Caco-2 (cell line): Measurements from ENCODE around the gene CACNA2D4. TPM values are rescaled to one million over a fixed set of nuclear protein-coding genes. Genes with fewer than 3 reads are reported as not detected.

Experiments
- BruUV-seq: library from RNA; stranded (reverse); fragments of 400-500 nt; replicated peaks from 2 replicates; lab custom pipeline; 2021; lab: Mats Ljungman, UMichigan
- CTCF ChIA-PET: fragments of 300-600 bp; sonication (Branson Sonifier 250); formaldehyde crosslinking; loops from one replicate; lab custom pipeline; 2022; ENCODE audit warnings: antibody characterized with exemption; lab: Charles Lee
- POLR2A ChIA-PET: fragments of 300-600 bp; sonication (Branson Sonifier 250); formaldehyde crosslinking; loops from one replicate; lab custom pipeline; 2022; ENCODE audit warnings: antibody characterized with exemption; lab: Charles Lee
- DNase-seq, 2 experiments: peaks; one replicate each; pipeline versions ENCODE4 v3.0.0 to v3.0.0-alpha.2; 2020 to 2022
- H3K27me3 ChIP-seq: replicated peaks from 2 replicates; pipeline ENCODE4 v1.6.0; 2011; ENCODE audit warnings: low read length; ENCODE audit not compliant: control insufficient read depth, insufficient read depth
- H3K36me3 ChIP-seq: 2 replicates; pipeline ENCODE4 v1.5.1; 2011; ENCODE audit warnings: low read length; ENCODE audit not compliant: control insufficient read depth, insufficient read depth
- H3K4me1 ChIP-seq: fragments of 250-450 bp; sonication (Bioruptor Pico); 2 replicates; pipeline ENCODE4 v1.5.1; 2020; ENCODE audit warnings: mild to moderate bottlenecking
- H3K4me3 ChIP-seq: 2 replicates; pipeline ENCODE4 v1.5.1; 2011; ENCODE audit warnings: low read depth, mild to moderate bottlenecking, control low read depth, low read length
- H3K9me3 ChIP-seq: fragments of 250-450 bp; sonication (Bioruptor Pico); 2 replicates; pipeline ENCODE4 v1.5.1; 2020; ENCODE audit warnings: mild to moderate bottlenecking, moderate library complexity
- H3K27ac Mint-ChIP-seq: one replicate; pipeline ENCODE4 v1.8.0; 2022; ENCODE audit warnings: mixed read lengths; ENCODE audit not compliant: unreplicated experiment
- H3K27me3 Mint-ChIP-seq: one replicate; pipeline ENCODE4 v1.8.0; 2022; ENCODE audit warnings: mixed read lengths; ENCODE audit not compliant: insufficient read depth, unreplicated experiment
- H3K36me3 Mint-ChIP-seq: one replicate; pipeline ENCODE4 v1.8.0; 2022; ENCODE audit warnings: mild to moderate bottlenecking, mixed read lengths; ENCODE audit not compliant: insufficient read depth, unreplicated experiment
- H3K4me1 Mint-ChIP-seq: one replicate; pipeline ENCODE4 v1.8.0; 2022; ENCODE audit warnings: low read depth, mixed read lengths; ENCODE audit not compliant: unreplicated experiment
- H3K4me3 Mint-ChIP-seq: one replicate; pipeline ENCODE4 v1.8.0; 2022; ENCODE audit warnings: mild to moderate bottlenecking, moderate library complexity, mixed read lengths; ENCODE audit not compliant: unreplicated experiment
- H3K9me3 Mint-ChIP-seq: one replicate; pipeline ENCODE4 v1.8.0; 2022; ENCODE audit warnings: mixed read lengths; ENCODE audit not compliant: unreplicated experiment
- intact Hi-C: fragments of 100-400 bp; cut with micrococcal nuclease; formaldehyde crosslinking; loops from one replicate; pipeline ENCODE4 v1.10.0; 2022; ENCODE audit not compliant: unreplicated experiment
- total RNA-seq: library from RNA; stranded (reverse); gene quantifications from 2 replicates; pipeline ENCODE4 v1.2.3, GENCODE V29; 2022
- TF ChIP-seq, protein P1 (sequence below), 2 experiments: fragments of 200-600 bp in 1 of 2; IDR thresholded peaks; 1 replicate in 1 of 2; 2 replicates in 1 of 2; pipeline versions ENCODE4 v1.5.1 to v1.8.0; 2011 to 2022; ENCODE audit warnings: antibody characterized with exemption in 1 of 2, control low read depth in 1 of 2, inconsistent platforms in 1 of 2, low read depth in 1 of 2, low read length in 1 of 2, mild to moderate bottlenecking in 1 of 2, moderate library complexity in 1 of 2; ENCODE audit not compliant: insufficient read depth in 1 of 2, severe bottlenecking in 1 of 2, unreplicated experiment in 1 of 2

The CACNA2D4 gene
- total RNA-seq, 1 experiment from 2014 or later = 2.2 TPM

DNA sequence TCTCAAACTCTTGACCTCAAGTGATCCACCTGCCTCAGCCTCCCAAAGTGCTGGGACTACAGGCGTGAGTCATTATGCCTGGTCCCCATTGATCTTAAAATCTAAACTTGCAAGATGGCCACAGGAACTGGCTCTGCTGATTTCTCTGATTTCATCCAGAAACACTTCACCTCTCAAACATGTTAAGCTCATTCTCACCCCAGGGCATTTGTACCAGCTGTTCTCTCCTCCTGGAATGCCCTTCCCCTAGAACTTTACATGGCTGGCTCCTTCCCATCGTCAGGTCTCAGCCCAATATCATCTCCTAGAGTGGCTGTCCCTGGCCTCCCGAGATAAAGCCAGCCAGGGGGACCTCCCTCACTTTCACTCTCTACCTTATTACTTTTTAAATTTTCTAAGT is 103.3 kb downstream of the CACNA2D4 start:
- Mint-ChIP-seq H3K36me3 (no peaks in the 10 kb centered on the region), H3K4me1 (peaks cover 13% of the 10 kb centered on the region), H3K27me3 (peaks cover 5% of the 10 kb centered on the region), H3K9me3 (no peaks in the 10 kb centered on the region), H3K27ac (no peak overlapping the region), H3K4me3 (no peak overlapping the region)
- intact Hi-C loops = no loop called here
- no peaks in the 10 kb centered on the region for H3K27me3 ChIP-seq
- POLR2A ChIA-PET = no interaction called here
- BruUV-seq = no TSS peak
- CTCF ChIA-PET = no interaction called here
- H3K4me1 ChIP-seq = peaks cover 26% of the 10 kb centered on the region
- no peak for DNase-seq
- no peaks in the 10 kb centered on the region for H3K36me3 ChIP-seq
- no peak overlapping the region for H3K4me3 ChIP-seq
- TF ChIP-seq, protein P1, sequence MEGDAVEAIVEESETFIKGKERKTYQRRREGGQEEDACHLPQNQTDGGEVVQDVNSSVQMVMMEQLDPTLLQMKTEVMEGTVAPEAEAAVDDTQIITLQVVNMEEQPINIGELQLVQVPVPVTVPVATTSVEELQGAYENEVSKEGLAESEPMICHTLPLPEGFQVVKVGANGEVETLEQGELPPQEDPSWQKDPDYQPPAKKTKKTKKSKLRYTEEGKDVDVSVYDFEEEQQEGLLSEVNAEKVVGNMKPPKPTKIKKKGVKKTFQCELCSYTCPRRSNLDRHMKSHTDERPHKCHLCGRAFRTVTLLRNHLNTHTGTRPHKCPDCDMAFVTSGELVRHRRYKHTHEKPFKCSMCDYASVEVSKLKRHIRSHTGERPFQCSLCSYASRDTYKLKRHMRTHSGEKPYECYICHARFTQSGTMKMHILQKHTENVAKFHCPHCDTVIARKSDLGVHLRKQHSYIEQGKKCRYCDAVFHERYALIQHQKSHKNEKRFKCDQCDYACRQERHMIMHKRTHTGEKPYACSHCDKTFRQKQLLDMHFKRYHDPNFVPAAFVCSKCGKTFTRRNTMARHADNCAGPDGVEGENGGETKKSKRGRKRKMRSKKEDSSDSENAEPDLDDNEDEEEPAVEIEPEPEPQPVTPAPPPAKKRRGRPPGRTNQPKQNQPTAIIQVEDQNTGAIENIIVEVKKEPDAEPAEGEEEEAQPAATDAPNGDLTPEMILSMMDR (IDR thresholded peaks at IDR 0.05; ENCODE audit: insufficient read depth in 1 of 2, low read depth in 1 of 2, low read length in 1 of 2, severe bottlenecking in 1 of 2, unreplicated experiment in 1 of 2) = no peak
- H3K9me3 ChIP-seq = no peaks in the 10 kb centered on the region

DNA sequence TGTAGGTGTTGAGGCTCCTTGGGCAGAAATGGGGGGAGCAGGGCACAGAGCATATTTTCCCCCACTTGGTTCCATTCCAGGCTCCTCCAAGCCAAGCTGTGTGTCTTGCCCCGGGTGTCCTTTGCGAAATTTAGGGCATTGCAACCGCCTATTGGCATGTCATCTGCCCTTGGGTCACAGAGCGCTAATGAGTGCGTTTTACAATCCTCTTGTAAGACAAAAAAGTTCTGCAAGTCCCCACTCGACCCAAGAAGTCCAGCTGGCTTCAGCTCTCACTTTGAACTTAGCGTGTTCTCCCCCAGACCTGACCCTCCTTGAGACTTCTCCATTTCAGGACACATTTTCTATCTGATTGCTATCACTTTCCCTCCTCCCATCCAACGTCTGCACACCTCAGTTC is 104.2 kb downstream of the CACNA2D4 start:
- TF ChIP-seq, protein P1 (IDR thresholded peaks at IDR 0.05; ENCODE audit: insufficient read depth in 1 of 2, low read depth in 1 of 2, low read length in 1 of 2, severe bottlenecking in 1 of 2, unreplicated experiment in 1 of 2) = no peak
- no TSS peak for BruUV-seq
- Histone ChIP-seq H3K4me1 (peaks cover 26% of the 10 kb centered on the region), H3K9me3 (no peaks in the 10 kb centered on the region), H3K36me3 (no peaks in the 10 kb centered on the region), H3K27me3 (no peaks in the 10 kb centered on the region), H3K4me3 (no peak overlapping the region)
- ChIA-PET CTCF (no interaction called here), POLR2A (no interaction called here)
- Mint-ChIP-seq H3K4me3 (no peak overlapping the region), H3K9me3 (no peaks in the 10 kb centered on the region), H3K27me3 (peaks cover 4% of the 10 kb centered on the region), H3K27ac (no peak overlapping the region), H3K36me3 (no peaks in the 10 kb centered on the region), H3K4me1 (peaks cover 13% of the 10 kb centered on the region)
- no peak for DNase-seq
- intact Hi-C loops = no loop called here

DNA sequence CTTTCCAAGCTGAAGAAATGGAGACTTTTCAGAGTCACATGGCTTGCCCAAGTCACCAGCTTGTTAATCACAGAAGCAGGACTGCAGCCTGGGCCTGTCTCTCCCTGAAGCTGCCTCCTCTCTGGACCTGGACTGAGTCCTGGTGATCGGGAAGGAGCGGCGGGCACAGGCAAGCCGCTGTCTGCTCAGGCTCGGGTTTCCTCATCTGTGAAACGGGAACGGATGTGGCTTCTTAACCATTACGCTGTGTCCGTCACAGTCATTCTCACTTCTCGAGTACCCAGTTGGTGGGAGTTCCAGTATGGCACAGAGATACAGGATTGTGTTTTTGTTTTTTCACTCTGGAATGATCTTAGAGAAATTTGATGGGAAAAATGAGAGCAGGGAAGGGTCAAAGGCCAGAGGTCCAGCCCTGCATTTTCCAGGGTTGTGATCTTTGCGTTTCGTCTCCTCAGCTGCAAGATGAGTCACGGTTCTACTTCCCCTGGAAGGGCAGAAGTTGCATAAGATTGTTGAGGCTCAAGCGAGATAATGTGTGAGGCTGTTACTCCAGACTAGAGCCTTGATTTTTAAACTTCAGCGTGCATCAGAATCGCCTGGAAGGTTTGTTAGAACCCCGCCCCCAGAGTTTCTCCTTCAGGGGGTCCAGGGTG is 105.7 kb downstream of the CACNA2D4 start:
- TF ChIP-seq, protein P1 (IDR thresholded peaks at IDR 0.05; ENCODE audit: insufficient read depth in 1 of 2, low read depth in 1 of 2, low read length in 1 of 2, severe bottlenecking in 1 of 2, unreplicated experiment in 1 of 2) = no peak
- POLR2A ChIA-PET = no interaction called here
- Histone ChIP-seq H3K4me1 (peaks cover 26% of the 10 kb centered on the region), H3K9me3 (no peaks in the 10 kb centered on the region), H3K4me3 (no peak overlapping the region), H3K27me3 (no peaks in the 10 kb centered on the region), H3K36me3 (no peaks in the 10 kb centered on the region)
- Mint-ChIP-seq H3K4me1 (peaks cover 13% of the 10 kb centered on the region), H3K9me3 (no peaks in the 10 kb centered on the region), H3K4me3 (no peak overlapping the region), H3K27me3 (no peaks in the 10 kb centered on the region), H3K27ac (no peak overlapping the region), H3K36me3 (no peaks in the 10 kb centered on the region)
- intact Hi-C loops = loop anchor here (2.0 kb wide), 1 partner anchor 18 kb away; no protein-coding TSS in a partner anchor
- no TSS peak for BruUV-seq
- DNase-seq = peak in 1 of 2 experiments; percentile 51
- CTCF ChIA-PET = interaction anchor here (1.4 kb wide), 1 partner anchor 127 kb away, joined by 6 read pairs; no protein-coding TSS in a partner anchor
